ENCODE data around the gene ZC3H7B.

DNA sequence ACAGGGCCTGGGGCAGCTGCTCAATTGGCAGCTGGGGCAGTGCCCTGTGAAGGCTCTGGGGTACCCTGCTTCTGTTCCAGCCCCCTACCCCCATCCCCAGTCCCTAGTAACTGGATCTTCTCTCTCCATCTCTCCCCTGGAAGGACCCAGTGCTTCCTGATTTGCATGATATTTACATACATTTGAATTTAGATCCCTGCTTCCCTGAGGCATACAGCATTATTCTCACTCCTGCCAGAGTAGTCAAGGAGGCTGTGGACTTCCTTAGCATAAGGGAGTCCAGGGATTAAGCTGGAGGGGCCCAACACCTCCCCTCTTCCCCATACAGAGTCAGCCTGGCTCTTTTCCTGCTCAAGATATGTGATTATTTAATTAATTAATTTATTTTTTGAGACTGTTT lies 105.1 kb downstream of the ZC3H7B start:
- TF ChIP-seq, protein P1, sequence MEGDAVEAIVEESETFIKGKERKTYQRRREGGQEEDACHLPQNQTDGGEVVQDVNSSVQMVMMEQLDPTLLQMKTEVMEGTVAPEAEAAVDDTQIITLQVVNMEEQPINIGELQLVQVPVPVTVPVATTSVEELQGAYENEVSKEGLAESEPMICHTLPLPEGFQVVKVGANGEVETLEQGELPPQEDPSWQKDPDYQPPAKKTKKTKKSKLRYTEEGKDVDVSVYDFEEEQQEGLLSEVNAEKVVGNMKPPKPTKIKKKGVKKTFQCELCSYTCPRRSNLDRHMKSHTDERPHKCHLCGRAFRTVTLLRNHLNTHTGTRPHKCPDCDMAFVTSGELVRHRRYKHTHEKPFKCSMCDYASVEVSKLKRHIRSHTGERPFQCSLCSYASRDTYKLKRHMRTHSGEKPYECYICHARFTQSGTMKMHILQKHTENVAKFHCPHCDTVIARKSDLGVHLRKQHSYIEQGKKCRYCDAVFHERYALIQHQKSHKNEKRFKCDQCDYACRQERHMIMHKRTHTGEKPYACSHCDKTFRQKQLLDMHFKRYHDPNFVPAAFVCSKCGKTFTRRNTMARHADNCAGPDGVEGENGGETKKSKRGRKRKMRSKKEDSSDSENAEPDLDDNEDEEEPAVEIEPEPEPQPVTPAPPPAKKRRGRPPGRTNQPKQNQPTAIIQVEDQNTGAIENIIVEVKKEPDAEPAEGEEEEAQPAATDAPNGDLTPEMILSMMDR (IDR thresholded peaks at IDR 0.05; ENCODE audit: insufficient read depth, low read depth, low read length): no peak
- TF ChIP-seq EZH2 (IDR thresholded peaks at IDR 0.05; ENCODE audit: insufficient read depth, low read length): no peak
